Neuronal stem cell (in vitro differentiated cells): ENCODE data around the gene HS3ST6.

ENCODE experiments used
- DNase-seq: peaks from one replicate; pipeline ENCODE4 v3.0.0-alpha.2; 2013; ENCODE audit warnings: low spot score
- H2AFZ ChIP-seq: one replicate; pipeline ENCODE4 v1.6.1; 2013; ENCODE audit warnings: mild to moderate bottlenecking, low read length, inconsistent platforms
- H2AK5ac ChIP-seq: 2 replicates; pipeline ENCODE4 v1.6.1; 2013; ENCODE audit warnings: low read depth, mild to moderate bottlenecking, inconsistent platforms, low read length, moderate library complexity, mixed read lengths
- H2BK120ac ChIP-seq: 2 replicates; pipeline ENCODE4 v1.6.1; 2013; ENCODE audit warnings: low read depth, mild to moderate bottlenecking, inconsistent platforms, low read length, moderate library complexity, mixed read lengths
- H2BK12ac ChIP-seq: one replicate; pipeline ENCODE4 v1.6.1; 2013; ENCODE audit warnings: low read length, inconsistent platforms
- H2BK15ac ChIP-seq: 2 replicates; pipeline ENCODE4 v1.6.1; 2013; ENCODE audit warnings: mild to moderate bottlenecking, low read length, inconsistent platforms, mixed read lengths
- H2BK5ac ChIP-seq: one replicate; pipeline ENCODE4 v1.6.1; 2013; ENCODE audit warnings: inconsistent platforms, mild to moderate bottlenecking, low read length, moderate library complexity
- H3K14ac ChIP-seq: one replicate; pipeline ENCODE4 v1.6.1; 2013; ENCODE audit warnings: low read length, inconsistent platforms
- H3K18ac ChIP-seq: 2 replicates; pipeline ENCODE4 v1.6.1; 2013; ENCODE audit warnings: low read length, inconsistent platforms
- H3K23ac ChIP-seq: 2 replicates; pipeline ENCODE4 v1.6.1; 2013; ENCODE audit warnings: low read depth, mild to moderate bottlenecking, mixed read lengths, low read length, inconsistent platforms; ENCODE audit not compliant: poor library complexity
- H3K27ac ChIP-seq: replicated peaks from 3 replicates; pipeline ENCODE4 v1.5.1; 2013; ENCODE audit warnings: low read length, inconsistent platforms
- H3K27me3 ChIP-seq, 3 experiments: 2 replicates each; pipeline ENCODE4 v1.6.1; 2013; ENCODE audit warnings: low read length in 3 of 3, mild to moderate bottlenecking in 2 of 3, inconsistent platforms in 1 of 3, low read depth in 1 of 3, mixed read lengths in 1 of 3, moderate library complexity in 1 of 3; ENCODE audit not compliant: control insufficient read depth in 3 of 3, insufficient read depth in 3 of 3
- H3K36me3 ChIP-seq, 2 donors: replicated peaks in 1 of 2; 2 replicates each; pipeline ENCODE4 v1.6.1; 2013; ENCODE audit warnings: low read length in 2 of 2; ENCODE audit not compliant: control insufficient read depth in 2 of 2, insufficient read depth in 2 of 2
- H3K4ac ChIP-seq: 2 replicates; pipeline ENCODE4 v1.6.1; 2013; ENCODE audit warnings: inconsistent platforms, mild to moderate bottlenecking, low read length, moderate library complexity
- H3K4me1 ChIP-seq, 2 donors: 1 replicate in 1 of 2; 2 replicates in 1 of 2; pipeline ENCODE4 v1.6.1; 2013; ENCODE audit warnings: low read length in 2 of 2, low read depth in 1 of 2; ENCODE audit not compliant: control insufficient read depth in 2 of 2, insufficient read depth in 1 of 2
- H3K4me2 ChIP-seq: one replicate; pipeline ENCODE4 v1.6.1; 2013; ENCODE audit warnings: mild to moderate bottlenecking, low read length, inconsistent platforms; ENCODE audit not compliant: insufficient read depth, poor library complexity, severe bottlenecking
- H3K4me3 ChIP-seq, 2 donors: 2 replicates each; pipeline ENCODE4 v1.5.1; 2013; ENCODE audit warnings: low read length in 2 of 2, mild to moderate bottlenecking in 2 of 2, inconsistent platforms in 1 of 2, moderate library complexity in 1 of 2
- H3K79me1 ChIP-seq: one replicate; pipeline ENCODE4 v1.6.1; 2013; ENCODE audit warnings: low read depth, mild to moderate bottlenecking, inconsistent platforms, low read length, moderate library complexity
- H3K9ac ChIP-seq: one replicate; pipeline ENCODE4 v1.6.1; 2013; ENCODE audit warnings: mild to moderate bottlenecking, low read depth, low read length, inconsistent platforms; ENCODE audit not compliant: poor library complexity
- H3K9me3 ChIP-seq, 2 donors: replicated peaks in 1 of 2; 2 replicates each; pipeline versions ENCODE3 to v1.6.1; 2013; ENCODE audit warnings: low read length in 2 of 2, mild to moderate bottlenecking in 2 of 2, inconsistent platforms in 1 of 2, low read depth in 1 of 2, mixed read lengths in 1 of 2, moderate library complexity in 1 of 2; ENCODE audit not compliant: control insufficient read depth in 2 of 2, insufficient read depth in 1 of 2
- H4K8ac ChIP-seq: one replicate; pipeline ENCODE4 v1.6.1; 2013; ENCODE audit warnings: low read depth, mild to moderate bottlenecking, inconsistent platforms, low read length, moderate library complexity
- H4K91ac ChIP-seq: one replicate; pipeline ENCODE4 v1.6.1; 2013; ENCODE audit warnings: low read length, low read depth, mild to moderate bottlenecking, inconsistent platforms; ENCODE audit not compliant: poor library complexity
- WGBS, 2 donors: extraction: QIAGEN DNeasy Blood & Tissue Kit; methylation state at CpG; one replicate each; pipeline ENCODE4 v1.1.7; 2013; ENCODE audit warnings: missing lambda C conversion rate in 2 of 2, mixed read lengths in 1 of 2; ENCODE audit not compliant: insufficient read length in 2 of 2, insufficient replicate concordance in 1 of 2; ENCODE audit errors: extremely low coverage in 2 of 2; 5-methylcytosine and 5-hydroxymethylcytosine counted together

HS3ST6 gene

GRCh38 chr16:1913327-1914083, 4.7 kb downstream of the HS3ST6 start:
- Histone ChIP-seq H3K4me3 (no peak overlapping the region), H2BK12ac (peak overlapping the region; percentile 90), H3K18ac (peak overlapping the region; percentile 95), H2AK5ac (peak overlapping the region; percentile 92), H3K23ac (no peak overlapping the region), H3K36me3 (no peaks in the 10 kb centered on the region), H4K8ac (peak overlapping the region; percentile 48), H3K27ac (no peak overlapping the region), H3K4me2 (no peak overlapping the region), H2AFZ (no peak overlapping the region), H4K91ac (no peak overlapping the region), H3K14ac (peak overlapping the region; percentile 71), H2BK5ac (no peak overlapping the region), H3K9me3 (no peaks in the 10 kb centered on the region), H3K27me3 (peaks cover 9 to 73% (median 18%) of the 10 kb centered on the region in 3 experiments), H3K9ac (peak overlapping the region; percentile 50), H2BK15ac (peak overlapping the region; percentile 92), H3K4me1 (peaks cover 3 to 32% of the 10 kb centered on the region in 2 donors), H3K4ac (peak overlapping the region; percentile 84), H2BK120ac (peak overlapping the region; percentile 76), H3K79me1 (peaks cover 5% of the 10 kb centered on the region)
- no CpG with 5 or more reads among the region's 21 CpGs for WGBS, 2 donors
- no peak for DNase-seq

- Histone ChIP-seq H3K23ac (no peak overlapping the region), H3K36me3 (no peaks in the 10 kb centered on the region), H3K4me2 (no peak overlapping the region), H3K18ac (no peak overlapping the region), H4K91ac (peak overlapping the region; percentile 85), H3K4me3 (no peak overlapping the region), H4K8ac (no peak overlapping the region), H3K9me3 (no peaks in the 10 kb centered on the region), H2BK12ac (no peak overlapping the region), H3K27ac (no peak overlapping the region), H2BK5ac (no peak overlapping the region), H2AK5ac (no peak overlapping the region), H3K14ac (peak overlapping the region; percentile 56), H3K27me3 (peaks cover 2 to 76% (median 6%) of the 10 kb centered on the region in 3 experiments), H3K79me1 (peaks cover 5% of the 10 kb centered on the region), H2AFZ (no peak overlapping the region), H3K4ac (no peak overlapping the region), H3K9ac (no peak overlapping the region), H2BK120ac (no peak overlapping the region), H2BK15ac (peak overlapping the region; percentile 49), H3K4me1 (peaks cover 2 to 27% of the 10 kb centered on the region in 2 donors)
- no peak for DNase-seq
- WGBS, 2 donors: no CpG with 5 or more reads among the region's 17 CpGs
These were observed 6.0 kb downstream of the HS3ST6 start for GRCh38 chr16:1912215-1912543.

GRCh38 chr16:1911467-1912214, 6.6 kb downstream of the HS3ST6 start:
- Histone ChIP-seq H2AK5ac (peak overlapping the region; percentile 88), H3K27me3 (peaks cover 0 to 76% (median under 1%) of the 10 kb centered on the region in 3 experiments), H3K79me1 (peaks cover 5% of the 10 kb centered on the region), H3K27ac (no peak overlapping the region), H3K14ac (peak overlapping the region; percentile 31), H4K8ac (no peak overlapping the region), H3K36me3 (no peaks in the 10 kb centered on the region), H3K4me1 (peaks cover 2 to 22% of the 10 kb centered on the region in 2 donors), H3K18ac (peak overlapping the region; percentile 52), H2AFZ (no peak overlapping the region), H4K91ac (peak overlapping the region; percentile 85), H2BK15ac (peak overlapping the region; percentile 49), H3K4me2 (no peak overlapping the region), H2BK120ac (peak overlapping the region; percentile 41), H3K23ac (peak overlapping the region; percentile 55), H3K9ac (no peak overlapping the region), H2BK5ac (peak overlapping the region; percentile 75), H3K9me3 (no peaks in the 10 kb centered on the region), H3K4ac (no peak overlapping the region), H2BK12ac (peak overlapping the region; percentile 84), H3K4me3 (no peak overlapping the region)
- no CpG with 5 or more reads among the region's 59 CpGs for WGBS, 2 donors
- DNase-seq: no peak
